Erythroblast (primary cell): ENCODE data around the gene LRP3.

Experiments used
- GATA1 ChIP-seq: IDR thresholded peaks from 2 replicates; pipeline ENCODE4 v1.6.1; 2011; ENCODE audit warnings: low read depth, mild to moderate bottlenecking, control low read depth, low read length, moderate library complexity
- POLR2A ChIP-seq: IDR thresholded peaks from 2 replicates; pipeline ENCODE4 v1.6.1; 2011; ENCODE audit warnings: mild to moderate bottlenecking, low read length

DNA sequence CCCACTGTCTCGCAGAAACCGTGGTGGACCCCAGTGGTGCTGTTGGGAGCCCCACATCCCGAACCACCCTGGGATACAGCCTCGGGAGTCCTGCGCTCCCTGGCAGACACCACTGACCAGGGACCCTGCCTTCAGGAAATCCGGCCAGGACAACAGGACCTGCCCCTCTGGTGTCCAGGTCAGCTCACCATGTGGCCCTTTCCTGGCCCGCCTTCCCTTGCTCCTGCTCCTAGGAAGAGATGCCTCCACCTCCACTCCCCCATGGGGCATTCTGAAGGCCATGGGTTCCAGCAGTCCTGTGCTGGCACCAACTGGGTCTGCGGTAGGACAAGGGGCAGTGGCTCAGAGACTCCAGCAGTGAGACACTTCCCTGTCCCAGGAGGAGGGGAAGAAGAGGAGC lies 54.0 kb downstream of the LRP3 start:
- TF ChIP-seq POLR2A (no peak), GATA1 (no peak)
